CD1c-positive myeloid dendritic cell (primary cell): Measurements from ENCODE around the gene MANF.
"Not testable (repeated sequence)": the region's sequence is repeated elsewhere in the genome, so short reads cannot be mapped to it uniquely, and the experiment has no call there.

Source experiments
- DNase-seq: peaks from one replicate; pipeline ENCODE4 v3.0.0-alpha.2; 2016; ENCODE audit errors: extremely low spot score

The MANF gene

GRCh38 chr3:51373658-51374421, 11.3 kb upstream of the MANF start:
- DNase-seq = no peak

GRCh38 chr3:51374456-51374855, 10.6 kb upstream of the MANF start:
- no peak for DNase-seq

GRCh38 chr3:51375136-51375535, 10.0 kb upstream of the MANF start:
- DNase-seq = no peak

GRCh38 chr3:51375571-51375970, 9.5 kb upstream of the MANF start:
- no peak for DNase-seq

GRCh38 chr3:51378065-51378464, 7.0 kb upstream of the MANF start:
- DNase-seq = no peak

GRCh38 chr3:51378726-51379125, 6.4 kb upstream of the MANF start:
- DNase-seq = no peak

GRCh38 chr3:51379301-51379700, 5.8 kb upstream of the MANF start:
- DNase-seq = no peak

- DNase-seq = no peak
These were observed 5.2 kb upstream of the MANF start for GRCh38 chr3:51379746-51380455.

- no peak for DNase-seq
These were observed 4.3 kb upstream of the MANF start for GRCh38 chr3:51380601-51381332.

GRCh38 chr3:51381333-51381705, 3.8 kb upstream of the MANF start:
- no peak for DNase-seq

GRCh38 chr3:51382076-51382745, 2.9 kb upstream of the MANF start:
- no peak for DNase-seq

GRCh38 chr3:51382947-51383578, 2.0 kb upstream of the MANF start:
- DNase-seq = no peak

- DNase-seq = peak; percentile 36
These were observed 901 bp upstream of the MANF start for GRCh38 chr3:51384055-51384725.

GRCh38 chr3:51385621-51386091, 565 bp downstream of the MANF start:
- DNase-seq = no peak

- DNase-seq = no peak
These were observed 1.2 kb downstream of the MANF start for GRCh38 chr3:51386159-51386851.

GRCh38 chr3:51386852-51387229, 1.8 kb downstream of the MANF start:
- no peak for DNase-seq

- DNase-seq = not testable (repeated sequence)
These were observed 2.2 kb downstream of the MANF start for GRCh38 chr3:51387281-51387680.

GRCh38 chr3:51388286-51389029, 3.4 kb downstream of the MANF start:
- DNase-seq = peak; percentile 33

- peak; percentile 54 for DNase-seq
These were observed 4.5 kb downstream of the MANF start for GRCh38 chr3:51389423-51390183.
